MCF 10A (cell line): Measurements from ENCODE around the gene PHKG2. TPM values are rescaled to one million over a fixed set of nuclear protein-coding genes. Genes with fewer than 3 reads are reported as not detected.

Source experiments
- BruUV-seq: library from RNA; stranded (reverse); fragments of 400-500 nt; replicated peaks from 2 replicates; lab custom pipeline; 2021; lab: Mats Ljungman, UMichigan
- CTCF ChIA-PET: fragments of 300-600 bp; sonication (Branson Sonifier 250); formaldehyde crosslinking; extraction: SDS; loops from one replicate; lab custom pipeline; 2021; ENCODE audit warnings: antibody characterized with exemption, inconsistent platforms; lab: Yijun Ruan, JAX
- POLR2A ChIA-PET: fragments of 300-600, 350-650 bp; sonication (Branson Sonifier 250); formaldehyde crosslinking; extraction: SDS; loops from one replicate; lab custom pipeline; 2020; ENCODE audit warnings: antibody characterized with exemption, inconsistent platforms; lab: Yijun Ruan, JAX
- DNase-seq: peaks from one replicate; pipeline ENCODE4 v3.0.0-alpha.2; 2018; ENCODE audit not compliant: unreplicated experiment
- H3K27ac Mint-ChIP-seq: one replicate; pipeline ENCODE4 v1.8.0; 2022; ENCODE audit warnings: mild to moderate bottlenecking, low read depth, mixed read lengths; ENCODE audit not compliant: unreplicated experiment
- H3K27me3 Mint-ChIP-seq: one replicate; pipeline ENCODE4 v1.8.0; 2022; ENCODE audit warnings: mixed read lengths; ENCODE audit not compliant: insufficient read depth, unreplicated experiment
- H3K36me3 Mint-ChIP-seq: one replicate; pipeline ENCODE4 v1.8.0; 2022; ENCODE audit warnings: mild to moderate bottlenecking, moderate library complexity, mixed read lengths; ENCODE audit not compliant: insufficient read depth, unreplicated experiment
- H3K4me1 Mint-ChIP-seq: one replicate; pipeline ENCODE4 v1.8.0; 2022; ENCODE audit warnings: mixed read lengths; ENCODE audit not compliant: insufficient read depth, unreplicated experiment
- H3K4me3 Mint-ChIP-seq: one replicate; pipeline ENCODE4 v1.8.0; 2022; ENCODE audit warnings: mild to moderate bottlenecking, moderate library complexity, mixed read lengths; ENCODE audit not compliant: unreplicated experiment
- H3K9me3 Mint-ChIP-seq: one replicate; pipeline ENCODE4 v1.8.0; 2022; ENCODE audit warnings: mixed read lengths; ENCODE audit not compliant: unreplicated experiment
- CTCF ChIP-seq: fragments of 200-600 bp; IDR thresholded peaks from one replicate; pipeline ENCODE4 v1.8.0; 2022; ENCODE audit warnings: antibody characterized with exemption, mild to moderate bottlenecking; ENCODE audit not compliant: unreplicated experiment
- intact Hi-C: fragments of 100-400 bp; cut with micrococcal nuclease; formaldehyde crosslinking; loops from 2 replicates; pipeline ENCODE4 v1.14.1; 2022
- total RNA-seq: library from RNA; stranded (reverse); gene quantifications from 2 replicates; pipeline ENCODE4 v1.2.3, GENCODE V29; 2022

PHKG2 gene
- total RNA-seq, 1 experiment from 2014 or later = 28.4 TPM

- no peak overlapping the region for H3K27ac Mint-ChIP-seq
- peaks cover 6% of the 10 kb centered on the region for H3K4me1 Mint-ChIP-seq
- H3K27me3 Mint-ChIP-seq = no peaks in the 10 kb centered on the region
- no TSS peak for BruUV-seq
- TF ChIP-seq CTCF = no peak
- ChIA-PET CTCF (no interaction called here), POLR2A (interaction anchor here (0.7 to 1.3 kb wide), 4 partner anchors 12 to 25 kb away, joined by 3 to 6 read pairs (median 4); no protein-coding TSS in a partner anchor)
- peaks cover 82% of the 10 kb centered on the region for H3K36me3 Mint-ChIP-seq
- H3K9me3 Mint-ChIP-seq = no peaks in the 10 kb centered on the region
- H3K4me3 Mint-ChIP-seq = no peak overlapping the region
- intact Hi-C loops = no loop called here
- no peak for DNase-seq
These were observed 18.1 kb downstream of the PHKG2 start for GRCh38 chr16:30766206-30766932.

GRCh38 chr16:30766933-30767284 is 18.7 kb downstream of the PHKG2 start:
- Mint-ChIP-seq H3K9me3 (no peaks in the 10 kb centered on the region), H3K36me3 (peaks cover 82% of the 10 kb centered on the region), H3K4me1 (peaks cover 6% of the 10 kb centered on the region), H3K4me3 (no peak overlapping the region), H3K27ac (no peak overlapping the region), H3K27me3 (no peaks in the 10 kb centered on the region)
- POLR2A ChIA-PET = interaction anchor here (0.7 to 1.3 kb wide), 4 partner anchors 11 to 26 kb away, joined by 3 to 6 read pairs (median 4); no protein-coding TSS in a partner anchor
- intact Hi-C loops = no loop called here
- CTCF ChIA-PET = no interaction called here
- no peak for DNase-seq
- no TSS peak for BruUV-seq
- TF ChIP-seq CTCF = no peak

- ChIA-PET POLR2A (interaction anchor here (1.3 kb wide), 1 partner anchor 27 kb away, joined by 6 read pairs; no protein-coding TSS in a partner anchor), CTCF (interaction anchor here (0.6 to 0.9 kb wide), 2 partner anchors 134 to 178 kb away, joined by 3 to 4 read pairs; no protein-coding TSS in a partner anchor)
- Mint-ChIP-seq H3K4me1 (peaks cover 12% of the 10 kb centered on the region), H3K4me3 (no peak overlapping the region), H3K27ac (no peak overlapping the region), H3K27me3 (no peaks in the 10 kb centered on the region), H3K9me3 (no peaks in the 10 kb centered on the region), H3K36me3 (peaks cover 83% of the 10 kb centered on the region)
- no peak for DNase-seq
- TF ChIP-seq CTCF = no peak
- intact Hi-C loops = no loop called here
- BruUV-seq = no TSS peak
These were observed 19.7 kb downstream of the PHKG2 start for GRCh38 chr16:30767767-30768465.

GRCh38 chr16:30768583-30769181 is 20.5 kb downstream of the PHKG2 start:
- Mint-ChIP-seq H3K36me3 (peaks cover 82% of the 10 kb centered on the region), H3K9me3 (no peaks in the 10 kb centered on the region), H3K27me3 (no peaks in the 10 kb centered on the region), H3K27ac (no peak overlapping the region), H3K4me3 (no peak overlapping the region), H3K4me1 (peaks cover 9% of the 10 kb centered on the region)
- CTCF ChIA-PET = interaction anchor here (0.6 to 0.9 kb wide), 2 partner anchors 133 to 177 kb away, joined by 3 to 4 read pairs; no protein-coding TSS in a partner anchor
- intact Hi-C loops = no loop called here
- no peak for TF ChIP-seq CTCF
- TSS peak; percentile 30 for BruUV-seq
- DNase-seq = no peak
- POLR2A ChIA-PET = no interaction called here
